ENCODE results near the gene AHCYL2.
"Not testable (repeated sequence)": the region's sequence is repeated elsewhere in the genome, so short reads cannot be mapped to it uniquely, and the experiment has no call there.

AHCYL2 gene

DNA sequence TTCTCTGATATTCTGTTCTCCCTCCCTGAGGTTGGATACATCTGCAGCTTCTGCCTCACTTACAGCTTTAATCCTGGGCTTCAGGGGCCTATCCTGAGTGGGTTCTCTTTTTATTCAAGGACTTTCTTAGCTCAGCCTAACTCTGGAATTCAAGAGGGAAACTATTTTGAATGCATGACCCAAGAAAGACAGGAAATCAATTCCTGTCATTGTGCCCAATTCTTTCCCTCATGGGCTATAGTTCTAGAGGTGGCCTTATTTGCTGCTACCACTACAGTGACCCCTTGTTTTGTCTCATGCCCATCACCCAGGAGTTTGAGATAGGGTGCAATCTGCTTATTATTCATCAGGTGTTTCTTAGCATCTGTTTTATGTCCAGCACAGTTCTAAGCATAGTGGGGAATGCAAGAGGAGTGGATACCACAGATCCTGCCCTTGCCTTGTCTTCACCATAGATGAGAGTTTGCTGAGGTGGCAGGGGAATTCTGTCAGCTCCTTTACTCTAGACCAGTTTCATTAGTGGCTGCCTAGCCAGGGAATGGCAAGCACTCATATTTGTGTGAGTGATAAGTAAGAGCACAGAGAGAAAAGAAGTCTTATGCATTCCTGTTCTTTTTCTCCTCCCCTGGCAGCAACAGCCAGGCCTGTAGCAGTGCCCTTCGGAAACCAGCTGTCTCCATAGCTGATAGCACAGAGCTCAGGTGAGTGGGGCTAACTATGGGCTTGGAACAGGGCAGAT lies 228.8 kb downstream of the AHCYL2 start:
- DNase-seq (ENCODE audit: low read depth in 2 of 2) = no peak

DNA sequence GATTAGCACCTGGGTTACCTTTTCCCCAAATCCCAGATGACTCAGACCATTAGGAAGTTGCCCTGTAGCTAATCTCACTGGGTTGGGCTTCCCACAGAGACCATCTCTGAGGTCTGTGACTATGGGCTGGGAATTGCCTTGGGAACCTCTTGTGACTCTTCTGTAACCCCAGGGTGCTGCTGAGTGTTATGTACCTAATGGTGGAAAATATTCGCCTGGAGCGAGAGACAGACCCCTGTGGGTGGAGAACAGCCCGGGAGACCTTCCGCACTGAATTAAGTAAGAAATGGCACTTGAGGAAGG lies 229.4 kb downstream of the AHCYL2 start:
- DNase-seq (ENCODE audit: low read depth in 2 of 2) = no peak

DNA sequence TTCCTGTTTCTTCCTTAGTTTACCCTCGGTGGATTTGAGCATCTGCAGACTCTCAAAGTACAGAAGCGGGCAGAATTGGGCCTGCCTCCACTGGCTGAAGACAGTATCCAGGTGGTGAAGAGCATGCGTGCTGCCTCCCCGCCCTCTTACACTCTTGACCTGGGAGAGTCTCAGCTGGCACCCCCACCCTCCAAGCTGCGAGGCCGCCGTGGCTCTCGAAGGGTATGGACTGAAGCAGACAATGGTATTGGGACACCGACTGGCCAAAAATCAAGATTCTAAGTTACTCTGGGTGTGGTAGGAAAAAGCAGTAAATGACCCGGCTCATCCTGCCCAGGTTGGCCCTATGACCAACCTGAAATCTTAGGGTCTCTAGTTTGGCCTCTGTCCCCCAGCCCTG lies 231.6 kb downstream of the AHCYL2 start:
- DNase-seq (ENCODE audit: low read depth in 2 of 2) = no peak

DNA sequence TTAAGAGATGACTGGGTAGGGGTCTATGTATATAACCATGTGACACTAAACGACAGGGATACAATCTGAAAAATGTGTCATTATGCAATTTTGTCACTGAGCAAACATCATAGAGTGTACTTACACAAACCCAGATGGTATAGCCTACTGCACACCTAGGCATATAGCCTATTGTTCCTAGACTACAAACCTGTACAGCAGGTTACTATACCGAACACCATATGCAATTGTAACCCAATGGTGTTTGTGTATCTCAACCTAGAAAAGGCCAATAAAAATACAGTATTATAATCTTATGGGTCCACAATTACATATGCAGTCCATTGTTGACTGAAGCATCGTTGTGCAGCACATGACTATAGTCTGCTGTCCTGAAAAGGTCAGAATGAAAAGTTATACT lies 232.3 kb downstream of the AHCYL2 start:
- no peak for DNase-seq (ENCODE audit: low read depth in 2 of 2)

DNA sequence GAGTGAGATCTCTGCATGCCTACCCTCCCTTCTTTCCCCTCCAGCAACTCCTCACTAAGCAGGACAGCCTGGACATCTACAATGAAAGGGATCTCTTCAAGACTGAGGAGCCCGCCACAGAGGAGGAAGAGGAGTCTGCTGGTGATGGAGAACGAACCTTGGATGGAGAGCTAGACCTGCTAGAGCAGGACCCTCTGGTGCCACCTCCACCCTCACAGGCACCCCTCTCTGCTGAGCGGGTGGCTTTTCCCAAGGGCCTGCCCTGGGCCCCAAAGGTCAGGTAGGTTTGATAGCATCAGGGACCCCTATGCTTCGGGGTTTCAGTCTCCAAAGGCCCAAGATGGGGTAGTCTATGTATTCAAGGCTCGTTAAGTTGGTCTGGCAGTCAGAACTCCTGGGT lies 233.3 kb downstream of the AHCYL2 start:
- DNase-seq (ENCODE audit: low read depth in 2 of 2) = no peak

DNA sequence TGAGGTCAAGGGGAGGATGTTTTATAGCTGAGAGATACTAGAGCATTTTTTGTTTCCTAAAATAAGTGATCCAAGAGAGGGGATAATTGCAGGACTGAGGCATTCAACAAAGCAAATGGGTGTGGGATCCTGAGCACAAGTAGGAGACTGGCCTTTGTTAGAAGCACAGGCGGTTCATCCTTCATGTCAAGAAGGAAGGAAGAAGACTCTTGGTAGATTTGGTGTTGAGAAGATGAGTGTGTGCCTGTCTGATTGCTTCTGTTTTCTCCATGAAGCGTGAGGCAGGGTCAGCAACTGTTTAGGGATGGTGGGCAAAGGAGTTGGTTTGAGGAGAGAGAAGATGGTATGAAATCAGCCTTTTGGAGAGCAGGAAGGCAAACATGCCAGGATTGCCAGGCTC lies 237.0 kb downstream of the AHCYL2 start:
- DNase-seq (ENCODE audit: low read depth in 2 of 2) = no peak

DNA sequence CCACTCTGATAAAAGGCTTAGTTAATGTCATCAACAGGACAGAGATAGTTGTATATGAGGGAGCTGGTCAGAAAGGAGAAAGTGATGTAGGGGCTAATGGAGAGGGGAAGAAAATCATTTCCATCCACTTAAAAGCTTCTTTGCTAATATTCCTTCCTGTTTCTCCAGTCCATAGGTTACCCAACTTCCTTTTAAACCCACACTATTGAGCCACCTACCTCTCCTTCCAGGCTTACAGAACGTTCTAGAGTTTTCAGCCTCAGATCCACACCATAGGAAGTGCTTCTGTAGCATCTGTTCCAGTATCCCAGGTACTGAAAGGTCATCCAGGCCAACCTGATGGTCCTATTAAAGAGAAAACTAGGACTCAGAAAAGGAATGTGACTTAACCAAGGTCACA lies 237.6 kb downstream of the AHCYL2 start:
- no peak for DNase-seq (ENCODE audit: low read depth in 2 of 2)

DNA sequence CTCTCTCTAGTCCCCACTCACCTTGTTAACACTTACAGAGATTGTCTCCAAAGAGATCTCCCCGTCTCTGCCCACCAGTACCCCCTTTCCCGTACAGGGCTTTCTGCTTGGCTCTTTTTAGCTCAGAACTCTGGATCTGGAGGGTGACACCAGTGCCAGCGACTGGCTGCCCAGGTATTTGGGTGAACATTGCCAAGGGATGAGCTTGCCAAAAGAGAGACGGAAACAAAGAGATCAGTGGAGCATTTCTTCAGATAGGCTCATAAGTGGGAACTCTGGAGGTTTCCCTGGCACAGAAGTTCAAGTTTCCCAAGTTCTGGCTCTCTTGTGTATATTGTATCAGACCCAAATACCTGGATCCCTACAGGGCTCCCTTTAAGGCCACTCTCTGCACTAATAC lies 239.4 kb downstream of the AHCYL2 start:
- no peak for DNase-seq (ENCODE audit: low read depth in 2 of 2)

DNA sequence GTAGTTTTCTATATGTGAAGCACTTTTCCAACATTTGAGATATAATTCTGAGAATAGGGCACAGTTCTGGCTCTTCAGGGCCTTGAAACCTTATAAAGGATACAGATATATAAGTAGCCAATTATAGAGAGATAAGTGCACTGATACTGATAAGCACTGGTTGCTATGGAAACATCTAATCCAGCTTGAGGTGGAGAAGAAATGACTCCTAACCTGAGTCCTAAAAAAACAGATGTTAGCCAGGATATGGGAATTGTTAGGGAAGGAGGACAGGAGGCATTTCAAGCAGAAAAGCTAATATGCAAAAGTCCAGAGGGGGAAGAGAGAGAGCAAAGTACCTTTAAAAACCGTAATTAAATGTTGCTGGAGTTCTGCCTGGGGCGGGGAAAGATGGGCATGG lies 240.2 kb downstream of the AHCYL2 start:
- no peak for DNase-seq (ENCODE audit: low read depth in 2 of 2)

DNA sequence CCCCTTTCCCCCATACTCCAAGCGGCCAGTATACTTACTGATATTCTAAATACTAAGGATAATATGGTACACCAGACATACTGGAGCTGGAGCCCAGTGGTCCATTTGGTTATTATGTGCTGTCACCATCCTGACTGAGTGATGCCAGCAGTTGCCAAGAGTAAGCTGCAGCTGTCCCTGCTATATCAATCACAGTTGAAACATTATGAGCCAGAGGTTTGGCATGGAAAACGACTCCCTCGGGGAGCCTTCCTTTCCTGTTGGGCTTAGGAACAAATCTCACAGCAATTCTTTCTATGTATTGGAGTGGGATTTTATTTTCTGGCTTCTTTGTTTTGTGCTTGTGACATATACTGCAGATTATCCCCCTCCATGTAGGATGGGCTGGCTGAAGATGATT lies 242.0 kb downstream of the AHCYL2 start:
- no peak for DNase-seq (ENCODE audit: low read depth in 2 of 2)

DNA sequence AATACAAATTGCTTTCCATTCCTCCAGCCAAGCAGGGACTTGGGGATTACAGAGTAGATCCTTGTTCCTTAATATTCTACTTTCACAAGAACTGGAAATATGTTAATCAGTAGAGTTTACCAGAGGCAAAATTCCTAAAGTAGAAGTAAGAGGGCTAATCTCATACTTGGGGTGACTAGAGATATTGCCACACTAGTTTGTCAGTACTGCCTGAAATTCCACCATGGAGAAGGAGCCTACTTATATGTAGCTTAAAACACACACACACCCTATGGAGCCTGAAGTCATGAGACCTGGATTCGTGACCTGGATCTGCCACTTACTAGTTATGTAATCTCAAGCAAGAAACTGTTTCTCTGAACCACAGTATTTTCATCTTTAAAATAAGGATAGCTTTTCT lies 243.3 kb downstream of the AHCYL2 start:
- DNase-seq (ENCODE audit: low read depth in 2 of 2) = no peak

DNA sequence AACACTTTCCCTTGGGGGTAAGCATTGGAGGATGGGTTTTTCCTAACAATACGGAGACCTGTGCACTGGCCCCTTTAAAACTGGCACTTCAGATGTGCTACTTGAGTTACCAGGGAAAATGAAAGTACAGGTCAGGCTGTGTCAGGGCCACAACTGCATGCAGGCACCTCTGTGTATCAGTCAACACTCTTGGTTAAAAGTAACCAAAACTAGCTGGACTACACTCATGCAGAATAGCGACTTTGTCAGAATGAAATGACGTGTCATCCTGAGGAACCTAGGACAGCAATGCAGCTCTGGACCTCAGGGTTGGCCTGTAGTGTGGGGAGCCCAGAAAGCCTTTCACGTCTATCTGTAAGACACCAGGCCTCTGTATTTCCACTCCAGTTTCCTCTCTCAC lies 243.7 kb downstream of the AHCYL2 start:
- DNase-seq (ENCODE audit: low read depth in 2 of 2) = no peak

DNA sequence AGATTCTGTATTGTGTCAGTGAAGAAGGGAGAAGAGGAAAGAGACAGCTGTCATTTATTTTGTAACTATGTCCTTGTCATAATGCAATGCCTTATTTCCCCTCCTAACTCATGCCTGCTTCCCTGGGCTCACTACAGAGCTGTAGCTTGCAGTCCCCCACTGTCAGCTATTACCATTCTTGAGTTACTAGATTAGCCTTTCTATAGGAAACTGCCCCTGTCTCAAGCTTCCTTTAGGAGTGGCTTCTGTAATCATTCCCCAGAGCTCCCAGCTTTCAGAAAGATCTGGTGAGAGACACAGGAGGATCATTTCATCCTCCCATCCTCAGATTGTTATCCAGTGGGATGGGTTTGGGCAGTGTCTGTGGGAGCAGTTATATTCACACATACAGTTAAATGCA lies 245.1 kb downstream of the AHCYL2 start:
- DNase-seq (ENCODE audit: low read depth in 2 of 2) = no peak

DNA sequence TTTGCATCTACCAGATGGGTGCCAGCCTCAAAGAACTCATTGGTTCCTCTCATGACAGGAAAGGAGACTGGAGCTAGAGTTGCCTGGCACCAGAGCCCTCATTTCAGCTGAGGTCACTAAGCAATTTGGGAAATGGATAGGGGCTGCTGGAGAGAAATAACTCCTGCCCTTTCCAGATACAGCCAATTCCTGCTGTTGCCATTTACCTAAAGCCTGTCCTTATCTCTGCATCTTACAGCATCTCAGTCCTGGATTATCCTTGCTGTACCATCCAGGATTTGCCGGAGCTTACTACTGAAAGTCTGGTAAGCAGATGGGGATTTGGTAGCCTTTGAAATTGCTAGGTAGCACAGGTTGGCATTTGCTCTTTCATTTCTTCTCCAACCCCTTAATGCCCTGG lies 245.6 kb downstream of the AHCYL2 start:
- no peak for DNase-seq (ENCODE audit: low read depth in 2 of 2)

DNA sequence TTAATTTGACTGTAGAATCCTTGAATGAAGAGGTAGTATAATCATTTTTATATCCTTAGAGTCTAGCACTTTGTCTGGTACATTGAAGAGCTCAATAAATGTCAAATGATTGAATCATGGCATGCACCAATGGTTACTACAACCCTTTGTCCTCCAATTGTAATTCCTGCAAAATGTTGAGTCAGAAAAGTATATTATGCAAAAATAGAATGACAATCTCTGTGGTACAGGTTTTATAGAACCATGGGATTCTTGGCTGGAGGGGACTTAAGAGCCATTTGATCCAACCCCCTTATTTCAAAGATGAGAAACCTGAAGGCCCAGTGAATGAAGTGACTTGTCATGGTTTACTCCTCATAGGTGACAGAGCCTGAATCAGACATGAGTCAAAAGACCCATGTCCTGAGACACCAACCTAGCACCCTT lies 246.6 kb downstream of the AHCYL2 start:
- DNase-seq (ENCODE audit: low read depth in 2 of 2) = no peak

DNA sequence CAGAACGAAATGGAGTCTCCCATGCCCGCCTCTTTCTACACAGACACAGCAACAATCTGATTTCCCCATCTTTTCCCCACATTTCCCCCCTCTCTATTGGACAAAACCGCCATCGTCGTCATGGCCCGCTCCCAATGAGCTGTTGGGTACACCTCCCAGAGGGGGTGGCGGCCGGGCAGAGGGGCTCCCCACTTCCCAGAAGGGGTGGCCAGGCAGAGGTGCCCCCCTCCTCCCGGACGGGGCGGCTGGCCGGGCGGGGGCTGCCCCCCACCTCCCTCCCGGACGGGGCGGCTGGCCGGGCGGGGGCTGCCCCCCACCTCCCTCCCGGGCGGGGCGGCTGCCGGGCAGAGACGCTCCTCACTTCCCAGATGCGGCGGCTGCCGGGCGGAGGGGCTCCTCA lies 251.1 kb downstream of the AHCYL2 start:
- not testable (repeated sequence) for DNase-seq (ENCODE audit: low read depth in 2 of 2)

DNA sequence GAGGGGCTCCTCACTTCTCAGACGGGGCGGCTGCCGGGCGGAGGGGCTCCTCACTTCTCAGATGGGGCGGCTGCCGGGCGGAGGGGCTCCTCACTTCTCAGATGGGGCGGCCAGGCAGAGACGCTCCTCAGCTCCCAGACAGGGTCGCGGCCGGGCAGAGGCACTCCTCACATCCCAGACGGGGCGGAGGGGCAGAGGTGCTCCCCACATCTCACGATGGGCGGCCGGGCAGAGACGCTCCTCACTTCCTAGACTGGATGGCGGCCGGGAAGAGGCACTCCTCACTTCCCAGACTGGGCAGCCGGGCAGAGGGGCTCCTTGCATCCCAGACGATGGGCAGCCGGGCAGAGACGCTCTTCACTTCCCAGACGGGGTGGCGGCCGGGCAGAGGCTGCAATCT lies 251.6 kb downstream of the AHCYL2 start:
- DNase-seq (ENCODE audit: low read depth in 2 of 2) = not testable (repeated sequence)

Data from stimulated activated CD8-positive, alpha-beta memory T cell treated with anti-CD3 and anti-CD28 coated beads, Interleukin-2, amount 100 ng/mL, for 1 hour (primary cell).